ENCODE measurements around the gene CEPT1. TPM values are rescaled to one million over a fixed set of nuclear protein-coding genes. Genes with fewer than 3 reads are reported as not detected.
"Not testable (repeated sequence)": the region's sequence is repeated elsewhere in the genome, so short reads cannot be mapped to it uniquely, and the experiment has no call there.

The CEPT1 gene
- polyA plus RNA-seq (ENCODE audit: insufficient read length in 4 of 4), result 10 to 100 TPM; 43.2 to 52.9 (median 47.9) TPM

DNA sequence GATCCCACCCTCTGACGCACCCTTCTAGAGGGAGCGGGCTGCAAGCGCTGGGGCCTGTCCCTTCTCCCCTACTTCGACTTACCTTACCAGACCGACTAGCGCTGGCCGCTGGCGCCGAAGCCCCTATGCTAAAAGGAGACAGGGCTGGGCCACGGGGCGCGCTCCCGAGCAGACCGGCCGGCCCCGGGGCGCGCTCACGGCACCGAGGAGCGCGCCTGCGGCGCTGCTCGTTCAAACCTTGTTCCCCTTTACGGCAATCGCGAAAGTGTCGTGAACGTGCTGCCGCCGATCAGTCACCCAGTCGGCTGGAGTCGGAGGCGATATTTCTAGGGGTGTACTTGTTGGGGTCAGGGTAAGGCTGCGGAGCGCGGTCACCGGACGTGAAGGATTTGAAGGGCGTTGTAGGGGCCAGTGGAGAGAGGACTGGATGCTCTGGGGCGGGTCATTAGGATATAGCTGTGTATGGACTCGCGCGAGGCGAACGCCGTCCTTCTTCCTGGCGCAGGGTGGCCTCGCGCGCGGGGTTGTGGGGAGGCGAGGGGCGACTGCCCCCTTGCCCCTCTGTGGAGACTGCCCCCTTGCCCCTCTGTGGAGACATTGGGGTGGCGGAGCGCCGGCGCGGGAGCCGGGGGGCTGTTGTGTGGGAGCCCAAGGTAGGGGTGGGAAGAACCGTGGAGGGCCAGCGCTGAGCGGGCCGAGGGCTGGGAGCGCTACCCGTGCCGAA lies at the start of gene CEPT1, which contains the start of gene DRAM2:
Gene CEPT1, plus strand, starts transcription at position 268 of the 724 bp plus-strand sequence. CDS start 7,492 bp downstream, outside the sequence.
Gene DRAM2, minus strand, starts transcription at position 138 of the 724 bp plus-strand sequence. CDS start 8,539 bp downstream, outside the sequence.
- peak; percentile 93 to 95 (median 94) for DNase-seq (ENCODE audit: low read depth in 4 of 4, low spot score in 3 of 4)

- not testable (repeated sequence) for DNase-seq (ENCODE audit: low read depth in 4 of 4, low spot score in 3 of 4)
Measured at GRCh38 chr1:111095421-111095820, 44.6 kb upstream of the CEPT1 start.

DNA sequence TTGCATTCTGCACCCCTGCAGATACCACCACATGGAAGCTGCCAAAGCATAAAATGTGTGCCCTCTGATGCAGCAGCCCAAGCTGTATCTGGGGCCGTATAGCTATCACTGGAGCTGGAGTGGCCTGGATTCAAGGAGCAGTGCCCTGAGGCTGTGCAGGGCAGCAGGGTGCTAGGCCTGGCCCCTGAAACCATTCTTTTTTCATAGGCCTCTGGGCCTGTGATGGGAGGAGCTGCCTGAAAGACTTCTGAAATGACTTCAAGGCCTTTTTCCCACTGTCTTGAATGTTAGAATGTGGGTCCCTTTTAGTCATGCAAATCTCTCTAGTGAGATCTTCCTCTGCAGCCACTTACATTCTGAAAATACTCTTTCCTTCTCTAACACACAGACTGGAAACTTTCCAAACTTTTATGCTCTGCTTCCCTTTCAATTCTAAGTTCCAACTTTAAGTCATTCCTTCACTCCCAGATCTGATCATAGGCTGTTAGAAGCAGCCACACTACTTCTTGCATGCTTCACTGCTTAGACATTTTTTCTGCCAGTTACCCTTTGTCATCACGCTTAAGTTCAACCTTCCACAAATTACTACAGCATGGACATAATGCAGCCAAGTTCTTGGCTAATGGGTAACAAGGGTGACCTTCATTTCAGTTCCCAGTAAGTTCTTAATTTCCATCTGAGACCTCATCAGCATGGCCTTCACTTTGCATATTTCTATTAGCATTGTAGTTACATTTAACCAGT lies 42.5 kb upstream of the CEPT1 start:
- no peak for DNase-seq (ENCODE audit: low read depth in 4 of 4, low spot score in 3 of 4)

DNA sequence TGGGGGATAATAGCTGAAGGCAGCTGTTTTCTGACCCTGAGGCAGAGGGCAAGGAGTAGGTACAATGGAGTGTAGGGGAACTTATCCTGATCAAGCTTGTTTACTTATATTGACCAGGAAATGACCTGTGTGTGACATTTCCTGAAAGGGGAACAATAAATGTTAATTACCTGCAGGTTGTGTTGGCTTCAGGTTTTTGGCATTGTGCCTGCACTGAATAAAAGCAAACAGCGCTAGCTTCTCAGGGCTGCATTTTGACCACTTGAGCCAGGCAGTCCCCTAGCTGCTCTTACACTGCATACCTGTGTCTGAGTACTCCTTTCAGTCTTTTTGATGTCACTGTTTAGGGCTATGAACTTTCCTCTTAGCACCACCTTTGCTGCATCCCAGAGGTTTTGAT lies 40.7 kb upstream of the CEPT1 start:
- no peak for DNase-seq (ENCODE audit: low read depth in 4 of 4, low spot score in 3 of 4)

DNA sequence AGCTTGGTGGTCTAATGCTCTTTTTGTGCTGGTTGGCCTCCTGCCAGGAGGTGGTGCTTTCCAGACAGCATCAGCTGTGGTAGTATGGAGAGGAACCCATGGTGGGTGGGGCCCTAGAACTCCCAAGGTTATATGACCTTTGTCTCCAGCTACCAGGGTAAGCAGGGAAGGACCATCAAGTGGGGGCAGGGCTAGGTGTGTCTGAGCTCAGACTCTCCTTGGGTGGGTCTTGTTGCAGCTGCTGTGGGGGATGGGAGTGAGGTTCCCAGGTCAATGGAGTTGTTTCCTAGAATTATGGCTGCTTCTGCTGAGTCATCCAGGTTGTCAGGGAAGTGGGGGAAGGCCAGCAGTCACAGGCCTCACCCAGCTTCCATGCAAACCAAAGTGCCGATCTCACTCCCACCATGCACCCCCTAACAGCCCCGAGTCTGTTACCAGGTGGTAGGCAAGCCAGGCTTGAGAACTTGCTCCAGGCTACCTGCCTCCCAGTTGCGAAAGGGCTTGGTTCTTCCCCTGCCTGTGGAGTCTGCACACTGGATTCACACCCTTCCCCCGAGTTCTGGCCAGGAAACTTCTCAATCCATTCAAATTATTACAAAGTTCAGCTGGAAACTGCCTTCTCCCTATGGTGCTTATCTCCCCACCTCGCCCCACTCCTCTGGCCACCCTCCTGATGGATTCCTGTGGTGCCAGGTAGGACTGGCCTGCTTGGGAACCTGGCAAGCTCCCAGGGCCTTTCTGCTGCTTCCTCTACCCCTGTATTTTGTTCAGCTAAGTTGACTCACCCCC lies 38.0 kb upstream of the CEPT1 start:
- DNase-seq (ENCODE audit: low read depth in 4 of 4, low spot score in 3 of 4), result no peak

DNA sequence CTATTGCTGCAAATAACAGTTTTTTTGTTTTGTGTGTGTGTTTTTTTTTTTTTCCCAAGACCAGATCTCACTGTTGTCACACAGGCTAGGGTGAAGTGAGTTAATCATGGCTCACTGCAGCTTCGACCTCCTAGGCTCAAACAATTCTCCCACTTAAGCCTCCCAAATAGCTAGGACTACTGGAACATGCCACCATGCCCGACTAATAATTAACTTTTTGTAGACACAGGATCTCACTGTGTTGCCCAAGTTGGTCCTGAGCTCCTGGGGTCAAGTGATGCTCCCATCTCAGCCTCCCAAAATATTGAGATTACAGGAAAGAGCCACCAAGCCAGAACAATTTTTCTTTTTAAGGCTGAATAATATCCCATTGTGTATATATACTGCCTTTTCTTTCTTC lies 35.0 kb upstream of the CEPT1 start:
- no peak for DNase-seq (ENCODE audit: low read depth in 4 of 4, low spot score in 3 of 4)

DNA sequence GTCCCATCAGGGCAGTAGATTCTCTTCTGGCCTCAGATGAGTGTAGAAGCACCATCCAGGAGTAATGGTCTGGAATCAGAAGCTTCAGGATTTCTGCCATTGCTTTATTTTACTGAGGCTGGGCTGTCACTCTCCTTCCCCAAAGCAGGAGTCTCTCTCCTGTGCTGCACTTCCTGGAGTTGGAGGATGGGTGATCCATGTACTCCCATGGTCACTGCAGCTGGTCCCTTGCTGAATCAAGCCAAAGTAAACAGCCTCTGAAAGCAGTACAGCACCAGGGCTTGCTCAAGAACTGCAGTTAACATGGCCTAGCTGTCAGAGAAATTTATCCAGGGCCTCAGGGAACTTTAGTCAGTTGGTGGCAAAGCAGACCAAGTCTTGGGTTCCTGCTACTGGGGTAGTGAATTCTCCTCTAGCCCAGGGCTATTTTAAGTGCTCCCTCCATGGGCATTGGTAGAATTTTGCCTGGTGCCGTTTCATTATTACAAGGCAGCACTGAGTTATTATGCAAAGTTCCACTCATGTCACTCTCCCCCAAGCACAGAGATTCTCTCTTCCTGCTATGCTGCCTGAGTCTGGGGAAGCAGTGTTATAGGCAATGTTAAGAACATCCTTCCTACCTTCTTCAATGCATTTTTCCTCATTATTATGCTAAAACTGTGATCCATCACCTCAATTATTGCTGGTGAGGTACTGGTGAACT lies 29.7 kb upstream of the CEPT1 start:
- peak in 2 of 4 donors; percentile 0 to 5 for DNase-seq (ENCODE audit: low read depth in 4 of 4, low spot score in 3 of 4)

DNA sequence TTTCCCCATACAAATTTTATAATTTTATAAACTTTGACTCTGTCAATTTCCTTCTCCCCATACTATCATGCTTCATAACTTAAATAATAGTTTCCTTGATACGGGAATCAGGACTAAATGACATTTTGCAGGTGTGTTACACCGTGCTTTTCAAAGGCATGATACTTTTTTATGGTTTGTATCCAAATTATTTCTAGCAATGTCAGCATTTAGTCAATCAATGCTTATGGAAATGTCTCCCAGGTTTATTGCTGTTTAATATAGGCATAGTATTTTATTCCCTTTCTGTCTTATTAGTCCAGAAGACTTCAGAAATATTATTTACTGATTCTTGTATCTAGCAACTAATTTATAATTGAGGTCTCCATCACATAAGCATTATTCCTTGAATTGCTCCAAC lies 23.5 kb upstream of the CEPT1 start:
- DNase-seq (ENCODE audit: low read depth in 4 of 4, low spot score in 3 of 4), result no peak

GRCh38 chr1:111126354-111126753 lies 13.7 kb upstream of the CEPT1 start:
- DNase-seq (ENCODE audit: low read depth in 4 of 4, low spot score in 3 of 4), result no peak

GRCh38 chr1:111127923-111128643 lies 11.9 kb upstream of the CEPT1 start:
- DNase-seq (ENCODE audit: low read depth in 4 of 4, low spot score in 3 of 4), result no peak

DNA sequence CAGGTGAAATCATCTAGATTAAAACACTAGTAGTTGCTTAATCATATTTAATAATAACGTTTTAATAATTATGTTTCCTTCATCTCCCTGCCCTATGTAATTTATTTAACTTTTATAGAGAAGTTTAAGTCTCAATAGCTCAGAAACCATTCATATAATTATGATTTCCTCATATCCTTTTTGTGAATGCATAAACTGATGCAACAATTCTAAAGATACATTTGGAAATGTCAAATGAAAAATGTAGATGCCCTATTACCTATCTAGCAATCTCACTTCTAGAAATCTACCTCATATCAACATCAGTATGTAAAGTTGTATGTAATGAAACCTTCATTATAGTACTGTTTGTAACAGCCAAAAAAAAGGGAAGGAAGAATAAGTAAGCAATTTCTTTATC lies 10.6 kb upstream of the CEPT1 start:
- no peak for DNase-seq (ENCODE audit: low read depth in 4 of 4, low spot score in 3 of 4)

DNA sequence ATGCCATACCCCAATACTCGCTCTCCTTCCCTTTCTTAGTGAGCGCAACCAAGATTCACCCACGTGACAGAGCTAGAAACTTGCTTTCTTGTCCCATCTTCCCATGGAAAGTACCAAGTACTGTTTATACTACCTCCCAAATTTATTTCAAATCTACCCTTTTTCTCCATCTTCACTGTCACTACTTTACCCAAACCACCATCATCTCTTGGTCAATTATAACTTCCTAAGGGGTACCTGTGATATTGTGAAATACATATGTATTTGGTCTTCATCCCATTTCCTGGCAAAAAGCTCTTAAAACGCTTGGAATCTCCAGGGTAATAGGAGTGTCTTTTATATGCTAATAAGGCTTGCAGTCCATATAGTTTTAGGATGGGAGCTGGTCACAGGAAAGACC lies 8.3 kb upstream of the CEPT1 start:
- no peak for DNase-seq (ENCODE audit: low read depth in 4 of 4, low spot score in 3 of 4)

DNA sequence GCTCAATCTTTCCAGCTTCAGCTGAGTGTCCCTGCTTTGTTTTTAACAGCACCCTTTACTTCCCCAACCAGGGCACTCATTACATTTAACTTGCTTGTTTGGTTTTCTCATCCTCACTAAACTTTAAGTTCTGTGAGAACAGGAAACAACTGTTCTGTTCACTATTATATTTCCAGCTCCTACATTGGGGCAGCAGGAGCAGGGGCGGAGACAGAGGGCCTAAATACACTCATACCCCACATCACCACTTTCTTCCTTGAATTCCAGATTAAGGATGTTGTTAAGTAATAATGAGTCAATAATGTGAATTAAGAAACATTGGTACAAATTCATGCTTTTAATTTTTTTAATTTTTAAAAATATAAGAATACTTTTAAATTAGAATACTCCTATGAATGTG lies 6.2 kb upstream of the CEPT1 start:
- DNase-seq (ENCODE audit: low read depth in 4 of 4, low spot score in 3 of 4), result no peak

DNA sequence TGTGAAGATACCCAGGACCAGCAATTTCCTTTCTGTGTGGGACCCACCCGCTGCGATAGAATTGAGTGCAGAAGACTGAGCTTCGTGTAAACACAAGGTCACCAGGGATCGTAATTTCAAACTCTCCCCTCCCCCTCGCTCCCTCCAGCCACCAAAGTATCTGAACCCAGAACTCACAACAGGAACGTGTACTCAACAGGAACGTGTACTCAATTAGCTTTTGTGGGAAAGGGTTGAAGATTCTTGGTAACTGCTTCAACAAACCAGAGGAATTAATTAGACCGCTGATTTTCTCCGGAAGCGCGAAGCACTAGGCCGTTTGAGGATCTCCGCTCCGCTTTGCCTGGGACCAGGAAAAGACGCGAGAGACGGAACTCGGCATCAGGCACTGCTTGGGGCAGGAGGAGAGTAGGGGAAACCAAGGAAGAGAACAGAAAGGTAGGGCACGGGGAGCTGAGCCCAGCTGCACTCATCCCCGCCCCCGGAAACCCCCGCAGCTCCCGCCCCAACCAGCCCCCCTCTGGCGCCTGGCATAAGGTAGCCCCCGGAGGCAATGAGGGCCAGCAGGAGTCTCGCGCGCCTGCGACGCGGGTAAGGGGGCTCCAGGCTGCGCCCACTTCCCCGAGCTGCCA lies 583 bp upstream of the CEPT1 start:
- DNase-seq (ENCODE audit: low read depth in 4 of 4, low spot score in 3 of 4), result peak; percentile 47 to 53 (median 48)

- peak in 2 of 4 donors; percentile 14 to 20 for DNase-seq (ENCODE audit: low read depth in 4 of 4, low spot score in 3 of 4)
Measured at GRCh38 chr1:111140680-111140967, 601 bp downstream of the CEPT1 start.

GRCh38 chr1:111141245-111142220 lies 1.5 kb downstream of the CEPT1 start:
- no peak for DNase-seq (ENCODE audit: low read depth in 4 of 4, low spot score in 3 of 4)

GRCh38 chr1:111142356-111142975 lies 2.4 kb downstream of the CEPT1 start:
- DNase-seq (ENCODE audit: low read depth in 4 of 4, low spot score in 3 of 4), result no peak

GRCh38 chr1:111145542-111145941 lies 5.5 kb downstream of the CEPT1 start:
- no peak for DNase-seq (ENCODE audit: low read depth in 4 of 4, low spot score in 3 of 4)

All from right renal pelvis (tissue), 4 donors.